Activated CD4-positive, alpha-beta T cell treated with anti-CD3 and anti-CD28 coated beads for 24 hours (primary cell): ENCODE measurements around the gene PDLIM5.
A peak's percentile ranks its signal among the peaks of the same experiment; 100 is the strongest.

ENCODE experiments used
- DNase-seq, 2 donors: peaks; one replicate each; pipeline ENCODE4 v3.0.0-alpha.2; 2020; ENCODE audit warnings: low read depth in 2 of 2

PDLIM5 gene

GRCh38 chr4:94426783-94427182 lies 25.0 kb upstream of the PDLIM5 start:
- DNase-seq = no peak

DNA sequence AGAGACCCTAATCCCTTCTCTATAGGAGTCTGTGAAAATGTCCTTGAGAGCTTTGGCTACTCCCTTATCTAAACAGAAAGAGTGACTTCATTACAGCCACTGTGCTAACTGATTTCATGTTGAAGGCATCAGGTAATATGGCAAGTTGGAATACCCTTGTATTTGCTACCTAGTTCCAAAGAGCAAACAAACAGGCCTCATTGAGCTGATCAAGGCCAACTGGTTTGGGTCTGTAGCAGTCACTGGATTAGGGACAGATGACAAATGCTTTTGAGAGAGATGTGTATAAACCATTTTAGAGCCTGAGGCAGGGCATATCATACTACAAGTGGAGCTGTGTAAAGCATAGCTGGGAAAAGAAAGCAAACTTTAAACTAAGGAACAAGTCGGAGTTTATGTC lies 22.9 kb upstream of the PDLIM5 start:
- no peak for DNase-seq

DNA sequence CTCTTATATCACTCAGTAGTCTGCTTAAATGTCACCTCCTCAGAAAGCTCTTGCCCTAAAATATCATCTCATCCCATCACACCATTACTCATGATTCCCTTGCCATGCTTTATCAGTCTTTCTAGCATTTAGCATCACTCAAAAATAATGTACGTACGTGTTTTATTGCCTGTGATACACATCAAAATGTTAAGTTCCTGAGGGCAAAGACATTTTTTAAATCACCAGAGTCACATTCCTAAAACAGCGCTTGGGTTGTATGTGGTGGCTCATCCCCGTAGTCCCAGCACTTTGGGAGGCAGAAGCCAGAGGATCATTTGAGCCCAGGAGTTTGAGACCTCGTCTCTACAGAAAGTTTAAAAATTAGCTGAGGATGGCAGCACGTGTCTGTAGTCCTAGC lies 21.3 kb upstream of the PDLIM5 start:
- no peak for DNase-seq

DNA sequence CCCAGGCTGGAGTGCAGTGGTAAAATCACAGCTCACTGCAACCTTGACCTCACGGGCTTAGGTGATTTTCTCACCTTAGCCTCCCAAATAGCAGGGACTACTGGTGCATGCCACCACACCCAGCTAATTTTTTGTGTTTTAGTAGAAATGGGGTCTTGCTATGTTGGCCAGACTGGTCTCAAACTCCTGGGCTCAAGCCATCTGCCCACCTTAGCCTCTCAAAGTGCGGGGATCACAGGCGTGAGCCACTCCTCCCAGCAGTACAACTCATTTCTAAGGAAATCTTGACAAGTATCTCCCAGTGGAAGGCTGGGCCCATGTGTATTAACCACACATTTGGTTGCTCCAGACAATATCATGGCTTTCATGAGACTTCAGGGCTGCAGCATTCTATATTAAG lies 20.4 kb upstream of the PDLIM5 start:
- no peak for DNase-seq

- DNase-seq = no peak
Measured at GRCh38 chr4:94434505-94434904, 17.2 kb upstream of the PDLIM5 start.

DNA sequence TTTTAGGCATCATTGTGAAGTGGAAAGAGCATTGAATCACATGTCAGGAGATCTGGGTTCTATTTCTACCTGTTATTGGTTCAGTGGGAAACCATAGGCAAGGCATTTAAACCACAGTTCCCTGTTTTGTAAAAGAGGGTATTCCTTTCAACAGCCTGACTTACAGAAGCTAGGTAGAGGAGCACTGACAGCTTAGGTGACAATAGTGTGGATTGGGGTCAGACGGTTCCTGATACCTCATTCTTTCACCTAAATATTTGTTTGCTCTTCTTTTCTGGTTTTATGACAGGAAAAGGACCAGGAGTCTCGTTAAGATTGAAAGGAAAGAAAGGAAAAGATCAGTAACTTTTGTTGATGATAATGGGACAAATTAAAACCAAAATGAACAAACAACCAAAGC lies 15.9 kb upstream of the PDLIM5 start:
- no peak for DNase-seq

- DNase-seq = no peak
Measured at GRCh38 chr4:94436512-94436911, 15.2 kb upstream of the PDLIM5 start.

GRCh38 chr4:94439606-94440005 lies 12.1 kb upstream of the PDLIM5 start:
- DNase-seq = no peak

DNA sequence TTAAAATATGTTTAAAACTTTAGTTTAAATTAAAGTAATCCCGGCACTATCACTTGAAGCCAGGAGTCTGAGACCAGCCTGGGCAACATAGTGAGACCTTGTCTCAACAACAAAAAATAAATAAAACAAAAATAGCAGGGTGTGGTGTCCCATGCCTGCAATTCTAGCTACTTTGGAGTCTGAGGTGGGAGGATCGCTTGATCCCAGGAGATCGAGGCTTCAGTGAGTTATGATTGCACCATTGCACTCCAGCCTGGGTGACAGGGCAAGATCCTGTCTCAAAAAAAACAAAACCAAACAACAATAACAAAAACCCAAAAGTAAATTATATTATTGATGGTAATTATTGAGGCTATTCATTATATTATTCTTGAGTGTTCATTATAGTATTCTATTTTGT lies 9.9 kb upstream of the PDLIM5 start:
- DNase-seq = no peak

DNA sequence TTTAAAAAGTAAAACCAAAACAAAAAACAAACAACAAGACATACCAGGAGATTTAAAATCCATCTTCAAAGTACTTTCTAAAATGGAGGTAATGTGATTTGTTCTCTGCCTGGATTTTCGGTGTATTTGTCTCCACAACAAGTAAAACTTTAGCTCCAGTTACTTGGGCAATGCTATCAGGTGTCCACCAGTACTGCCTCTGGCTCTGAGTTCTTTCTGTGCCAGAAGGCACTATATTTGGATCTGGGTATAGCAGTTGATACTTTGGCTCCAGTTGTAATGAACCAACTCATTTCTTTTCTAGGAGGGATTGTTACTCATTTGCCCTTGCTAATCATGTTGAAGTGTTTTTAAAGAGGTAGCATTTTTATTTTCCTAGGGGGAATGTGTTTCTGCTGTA lies 9.5 kb upstream of the PDLIM5 start:
- no peak for DNase-seq

- no peak for DNase-seq
Measured at GRCh38 chr4:94446386-94446785, 5.4 kb upstream of the PDLIM5 start.

DNA sequence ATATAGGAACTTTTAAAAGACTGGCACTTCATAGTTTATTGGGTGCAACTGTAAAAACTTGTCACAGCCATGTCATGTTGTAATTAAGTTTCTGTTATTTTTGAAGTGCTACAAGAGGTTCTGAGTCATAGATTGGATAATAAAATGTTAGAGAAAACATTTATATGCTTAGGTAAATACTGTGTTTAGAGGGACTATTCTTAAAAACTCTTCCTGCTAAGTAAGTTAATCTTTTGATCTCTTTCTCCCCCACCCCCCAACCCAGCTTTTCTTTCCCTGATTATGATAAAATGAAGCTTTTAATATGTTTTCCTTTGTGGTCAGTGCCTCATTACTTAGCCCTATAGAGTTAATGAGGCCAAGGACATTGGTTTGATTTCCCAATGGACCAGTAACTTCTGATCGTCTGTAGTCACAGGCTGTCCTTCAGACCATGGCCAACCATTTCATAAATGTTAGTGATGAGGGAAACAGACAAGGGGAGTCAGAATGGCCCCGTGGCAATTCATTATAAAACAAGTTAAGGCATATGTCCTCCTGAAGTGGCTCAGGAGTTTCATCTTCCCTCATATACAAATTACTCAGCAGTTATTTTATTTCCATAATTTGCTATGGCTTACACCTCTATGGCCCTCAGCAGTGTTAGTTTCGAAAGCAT lies 3.9 kb upstream of the PDLIM5 start:
- DNase-seq = no peak

DNA sequence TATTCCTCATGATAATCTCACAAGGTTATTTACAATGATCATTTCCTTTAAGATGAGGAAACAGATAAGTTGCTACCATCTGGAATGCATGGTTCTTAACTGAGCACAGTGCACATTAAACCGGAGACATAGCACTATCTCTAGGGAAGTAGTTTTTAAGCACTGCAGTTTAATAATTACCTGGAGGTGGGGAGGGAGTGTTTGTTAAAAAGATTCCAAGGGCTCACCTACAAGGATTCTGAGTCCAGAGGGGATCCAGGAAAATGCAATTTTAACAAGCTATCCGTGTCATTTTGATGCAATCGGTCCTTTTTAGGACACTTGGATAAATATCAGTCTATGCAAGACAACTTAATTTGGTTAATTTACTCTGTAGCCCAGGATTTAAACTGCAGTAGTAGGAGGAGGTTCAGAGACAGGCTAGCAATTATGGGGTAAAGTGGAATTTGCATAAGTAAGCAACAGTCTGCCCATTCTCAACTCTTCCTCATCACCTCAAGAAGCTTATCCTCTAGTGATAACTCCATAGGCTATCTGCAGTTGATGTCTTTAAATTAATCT lies 2.8 kb upstream of the PDLIM5 start:
- DNase-seq = no peak

GRCh38 chr4:94451051-94451694 lies 569 bp upstream of the PDLIM5 start:
- DNase-seq = no peak

DNA sequence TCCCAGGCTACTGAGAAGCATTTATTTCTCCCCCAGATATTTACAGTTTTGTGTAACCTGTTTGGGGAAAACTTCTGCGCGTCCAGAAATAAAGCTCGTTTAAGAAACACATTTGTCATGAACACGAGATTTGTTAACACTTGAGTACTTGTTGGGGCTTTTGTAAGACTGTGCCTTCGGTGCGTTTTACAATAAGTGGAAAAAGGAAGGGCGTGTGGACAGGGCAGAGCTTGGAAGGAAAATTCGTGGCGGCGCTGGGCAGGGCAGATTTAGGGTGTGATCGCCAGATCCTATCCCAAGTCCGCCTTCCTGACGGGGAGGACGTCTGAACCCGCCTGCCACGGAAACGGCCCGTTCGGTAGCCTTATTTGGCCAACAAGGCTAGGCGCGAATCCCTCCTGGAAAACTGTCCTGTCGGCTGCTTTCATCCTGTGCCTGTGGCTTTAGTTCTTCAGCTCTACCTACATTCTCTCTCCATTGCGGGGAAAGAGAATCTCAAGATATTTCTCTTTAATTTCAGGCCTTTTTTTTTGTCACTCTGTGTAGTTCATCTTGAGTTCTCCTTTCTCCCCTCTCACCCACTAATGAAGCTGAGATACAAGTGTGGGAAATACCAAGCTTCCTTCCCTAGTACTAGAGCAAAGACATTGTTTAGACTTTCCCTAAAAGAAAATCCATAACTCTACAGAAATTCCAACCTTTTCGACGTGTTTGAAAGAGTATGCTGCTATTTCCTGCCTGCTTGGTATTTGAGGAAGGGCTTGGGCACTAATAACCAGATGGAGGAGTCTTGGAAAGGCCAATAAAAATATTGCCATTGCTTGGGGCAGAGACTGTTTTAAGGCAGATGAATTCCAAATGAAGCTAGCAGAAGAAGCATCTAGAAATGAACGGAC lies 982 bp downstream of the PDLIM5 start:
- DNase-seq = peak in 1 of 2 donors; percentile 8

- DNase-seq = no peak
Measured at GRCh38 chr4:94453391-94453963, 1.7 kb downstream of the PDLIM5 start.

GRCh38 chr4:94454405-94454804 lies 2.7 kb downstream of the PDLIM5 start:
- no peak for DNase-seq

DNA sequence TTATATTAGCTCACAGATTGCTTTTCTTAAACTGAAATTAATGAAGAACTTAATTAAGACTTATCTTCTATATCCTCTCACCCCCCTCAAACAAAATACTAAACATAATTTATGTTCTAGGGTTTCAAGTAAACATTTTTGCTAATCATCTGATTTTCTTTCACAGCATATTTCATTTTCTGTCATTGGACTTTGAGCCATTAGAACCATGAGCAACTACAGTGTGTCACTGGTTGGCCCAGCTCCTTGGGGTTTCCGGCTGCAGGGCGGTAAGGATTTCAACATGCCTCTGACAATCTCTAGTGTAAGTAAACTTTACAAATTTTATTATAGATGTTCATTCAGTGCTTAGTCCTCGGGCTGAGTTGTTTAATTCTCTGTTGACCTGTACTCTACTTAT lies 3.3 kb downstream of the PDLIM5 start:
- no peak for DNase-seq

DNA sequence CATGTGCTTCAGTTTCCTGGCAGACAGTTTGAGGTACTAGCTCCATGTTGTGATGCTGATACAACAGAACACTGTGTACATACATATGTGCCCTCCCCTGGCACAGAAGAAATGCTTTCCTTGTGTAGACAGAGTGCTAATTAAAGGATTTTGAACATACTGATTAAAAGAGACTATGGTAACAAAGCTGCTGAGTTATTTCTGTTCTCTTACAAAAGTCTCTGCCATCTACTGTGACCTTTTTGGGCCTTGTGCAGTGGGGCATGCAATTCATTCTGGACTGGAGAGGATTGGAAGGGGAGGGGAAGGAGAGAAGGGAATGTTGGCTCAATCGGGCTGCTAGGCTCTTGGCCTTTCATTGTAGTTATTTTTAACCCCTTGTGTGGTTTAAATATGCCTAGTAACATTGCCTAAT lies 6.0 kb downstream of the PDLIM5 start:
- DNase-seq = no peak

DNA sequence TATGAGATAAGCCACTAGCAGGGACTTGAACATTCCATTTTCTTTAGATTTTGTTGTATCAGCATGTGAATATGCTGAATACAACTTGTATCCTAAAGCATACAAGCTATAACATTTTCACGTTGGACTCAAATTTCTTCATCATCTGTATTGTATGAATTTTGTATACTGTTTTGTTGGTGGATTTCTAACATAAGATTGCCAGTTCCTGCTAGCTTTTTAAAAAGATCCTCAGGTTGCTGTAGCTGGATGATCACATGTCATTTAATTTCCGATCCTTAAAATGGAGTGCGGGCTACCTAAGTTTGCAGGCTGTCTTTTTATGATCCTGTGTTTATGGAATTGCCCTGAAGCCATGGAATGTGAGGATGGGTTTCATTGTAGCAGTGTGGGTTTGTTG lies 6.9 kb downstream of the PDLIM5 start:
- DNase-seq = no peak

- DNase-seq = no peak
Measured at GRCh38 chr4:94459462-94460161, 7.9 kb downstream of the PDLIM5 start.

DNA sequence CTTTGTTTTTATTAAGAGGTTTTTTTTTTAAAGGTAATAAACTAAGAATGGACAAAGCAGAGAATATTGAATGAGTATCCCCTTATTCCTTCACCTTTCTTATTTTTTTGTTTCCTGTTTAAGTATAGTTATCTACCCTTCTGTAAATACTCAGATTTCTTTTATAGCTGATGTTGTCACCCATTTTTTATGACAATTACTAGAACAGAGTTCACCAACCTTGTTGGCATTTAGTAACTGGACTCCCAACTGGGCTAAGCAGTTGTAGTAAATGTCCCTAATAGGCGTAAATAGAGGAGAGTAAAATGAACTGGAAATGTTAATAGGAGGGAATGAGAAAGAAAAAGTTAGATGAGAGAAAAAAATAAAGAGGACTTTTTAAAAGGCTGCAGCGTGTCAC lies 9.8 kb downstream of the PDLIM5 start:
- DNase-seq = no peak
